A204.1 (cell line): Measurements from ENCODE around the gene ARHGAP26.

ENCODE experiments used
- FAIRE-seq: peaks from 2 replicates; lab custom pipeline; 2012; peaks lifted over from hg19 to GRCh38; lab: Jason Lieb, UNC

Gene ARHGAP26

DNA sequence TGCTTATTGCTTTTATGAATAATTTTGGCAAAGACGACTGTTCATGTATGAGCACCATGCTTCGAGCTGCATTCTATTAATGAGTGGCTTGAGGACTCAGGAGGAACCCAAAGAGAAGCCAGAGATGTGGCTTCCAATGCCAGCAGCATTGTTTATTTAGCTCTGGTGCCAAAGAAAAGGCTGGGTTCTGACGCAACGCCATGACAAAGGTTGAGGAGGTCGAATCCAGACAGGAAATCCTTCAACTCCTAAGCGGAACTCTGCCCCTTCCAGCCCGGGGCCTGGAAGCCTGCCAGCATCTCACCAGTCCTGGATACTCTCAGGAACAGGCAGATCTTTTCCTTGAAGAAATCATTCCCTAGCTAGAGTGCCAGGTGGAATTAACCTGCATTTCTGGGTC is 104.4 kb downstream of the ARHGAP26 start:
- no peak for FAIRE-seq

DNA sequence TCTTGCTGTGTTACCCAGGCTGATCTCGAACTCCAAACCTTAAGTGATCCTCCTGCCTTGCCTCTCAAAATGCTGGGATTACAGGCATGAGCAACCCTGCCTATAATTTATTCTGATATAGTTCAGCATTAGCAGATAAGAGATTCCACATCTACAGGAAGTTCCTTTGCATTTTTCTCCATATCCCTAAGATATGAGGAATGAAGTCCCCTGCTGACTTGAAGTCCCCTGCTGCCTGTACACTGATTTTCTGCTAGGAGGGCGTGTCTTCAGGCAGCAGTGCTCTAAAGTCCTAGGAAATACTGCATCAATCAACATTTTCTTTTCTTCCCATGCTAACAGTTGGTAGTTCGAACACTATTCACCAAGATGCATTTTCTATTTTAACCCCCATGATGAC is 105.8 kb downstream of the ARHGAP26 start:
- FAIRE-seq: no peak

DNA sequence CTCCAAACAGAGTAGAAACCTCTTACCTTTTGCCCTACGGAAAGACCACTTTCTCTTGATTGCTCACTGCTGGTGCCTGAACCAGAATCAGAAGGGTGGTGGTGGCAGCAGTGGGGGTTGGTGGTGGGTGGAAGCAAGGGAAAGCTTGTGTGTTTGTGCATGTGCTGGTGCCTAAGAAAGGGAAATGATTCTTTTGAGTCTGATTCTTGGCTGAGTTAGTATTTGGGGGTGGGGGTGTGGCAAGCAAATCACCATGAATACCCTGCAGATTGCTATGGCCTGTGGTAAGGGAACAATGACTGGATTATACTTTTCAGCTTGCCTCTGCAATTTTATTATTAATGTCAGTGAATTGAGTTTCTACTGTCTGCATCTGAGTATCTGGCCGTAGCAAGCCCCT is 106.6 kb downstream of the ARHGAP26 start:
- no peak for FAIRE-seq

DNA sequence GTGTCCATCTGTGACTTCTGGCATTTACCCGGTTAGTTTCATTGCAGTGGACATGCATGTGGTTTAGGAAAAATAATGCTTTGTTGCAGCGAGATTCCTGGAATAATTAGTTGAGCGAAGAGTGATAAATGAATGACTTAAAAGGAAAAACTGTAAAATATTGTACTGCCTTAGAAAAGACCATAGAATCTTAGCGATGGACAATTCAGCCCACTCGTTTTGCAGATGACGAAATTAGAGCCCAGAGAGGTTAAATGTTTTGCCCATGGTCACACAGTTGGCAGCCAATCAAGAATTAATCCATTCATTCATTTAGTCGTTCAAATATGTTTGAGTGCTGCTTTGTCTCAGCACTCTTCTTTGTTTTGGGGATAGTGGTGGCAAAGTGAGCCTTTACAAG is 107.9 kb downstream of the ARHGAP26 start:
- no peak for FAIRE-seq

DNA sequence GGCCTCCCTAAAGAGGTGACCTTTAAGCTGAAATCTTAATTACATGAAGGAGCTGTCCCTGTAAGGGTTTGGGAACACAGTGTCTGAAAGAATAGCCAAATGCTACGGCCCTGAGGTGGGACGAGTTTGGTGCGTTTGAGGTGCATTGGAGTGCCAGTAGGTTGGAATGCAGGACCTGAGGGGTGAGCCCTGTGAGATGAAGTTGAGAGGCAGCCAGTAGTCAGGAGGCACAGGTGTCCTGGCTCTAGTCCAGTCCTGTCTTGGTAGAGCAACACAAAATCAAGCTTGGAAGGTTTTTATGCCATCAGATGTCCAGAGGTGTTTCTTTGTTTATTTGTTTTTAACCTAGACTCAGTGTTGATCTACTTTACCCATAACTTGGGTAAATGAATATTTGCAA is 108.5 kb downstream of the ARHGAP26 start:
- no peak for FAIRE-seq

DNA sequence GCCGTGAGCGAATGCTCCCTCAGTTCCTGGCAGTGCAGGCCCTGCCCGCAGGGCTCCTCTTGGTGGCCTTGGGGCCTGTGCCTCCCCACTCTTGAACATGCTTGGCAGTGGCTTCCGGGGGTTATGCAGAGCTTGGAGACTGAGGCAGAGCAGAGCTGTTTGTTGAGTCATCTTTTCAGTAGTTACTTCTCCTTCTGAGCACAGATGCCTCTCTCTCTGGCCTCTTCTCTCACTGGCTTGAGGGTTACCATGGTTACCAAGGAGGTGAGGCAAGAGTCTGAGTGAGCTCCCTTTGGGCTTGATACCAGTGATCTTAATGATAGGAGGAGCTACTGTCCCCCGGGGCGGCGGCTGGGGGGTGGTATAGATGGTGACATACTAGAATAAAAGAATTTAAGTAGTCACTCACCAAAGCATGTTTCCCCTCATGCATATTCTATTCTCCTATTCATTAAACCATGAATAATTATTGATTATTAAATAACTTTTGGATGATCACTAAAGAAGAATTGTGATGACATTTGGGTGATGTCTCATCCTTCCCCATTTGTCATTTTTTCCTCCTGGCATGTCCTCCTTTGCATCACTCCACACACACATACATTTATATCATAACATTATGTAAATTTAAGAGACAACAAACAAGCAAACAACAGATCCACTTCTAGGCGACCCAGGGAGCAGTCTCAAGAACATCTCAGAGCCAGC is 111.1 kb downstream of the ARHGAP26 start:
- FAIRE-seq: no peak

DNA sequence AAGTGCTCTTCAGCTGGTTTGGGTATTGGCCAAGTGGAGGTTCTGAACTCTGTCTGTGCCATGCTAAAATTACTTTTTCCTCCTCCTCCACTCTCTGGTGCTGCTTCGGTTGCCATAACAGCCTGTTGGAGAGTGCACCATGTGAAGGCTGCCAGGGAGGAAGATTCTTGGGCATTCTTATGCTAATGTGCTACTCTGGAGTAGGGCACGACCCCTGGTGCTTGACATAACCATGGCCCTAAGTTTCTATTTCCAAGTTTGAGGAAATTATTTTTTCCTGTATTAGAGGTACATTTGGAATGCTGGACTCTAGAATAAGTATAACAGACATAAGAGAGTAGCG is 111.6 kb downstream of the ARHGAP26 start:
- FAIRE-seq: no peak

DNA sequence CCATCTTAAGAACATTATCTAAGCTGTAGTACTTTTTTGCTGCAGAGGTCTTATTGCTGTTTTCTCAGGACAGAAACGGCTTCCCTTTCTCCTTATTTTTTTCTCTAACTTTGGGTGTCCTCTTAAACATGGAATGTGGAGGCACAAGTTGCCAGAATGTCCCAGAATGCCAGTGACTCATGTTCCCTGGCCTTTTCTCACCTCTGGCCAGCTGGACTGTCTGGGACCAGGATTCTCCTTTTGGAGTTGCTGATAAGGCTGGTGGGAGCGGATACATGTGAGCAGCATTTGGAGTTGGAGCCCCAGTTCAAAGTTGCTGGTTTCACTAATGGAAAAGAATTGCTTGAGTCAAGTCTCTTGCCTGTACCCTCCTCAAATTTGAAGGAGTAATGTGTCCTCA is 112.8 kb downstream of the ARHGAP26 start:
- no peak for FAIRE-seq

DNA sequence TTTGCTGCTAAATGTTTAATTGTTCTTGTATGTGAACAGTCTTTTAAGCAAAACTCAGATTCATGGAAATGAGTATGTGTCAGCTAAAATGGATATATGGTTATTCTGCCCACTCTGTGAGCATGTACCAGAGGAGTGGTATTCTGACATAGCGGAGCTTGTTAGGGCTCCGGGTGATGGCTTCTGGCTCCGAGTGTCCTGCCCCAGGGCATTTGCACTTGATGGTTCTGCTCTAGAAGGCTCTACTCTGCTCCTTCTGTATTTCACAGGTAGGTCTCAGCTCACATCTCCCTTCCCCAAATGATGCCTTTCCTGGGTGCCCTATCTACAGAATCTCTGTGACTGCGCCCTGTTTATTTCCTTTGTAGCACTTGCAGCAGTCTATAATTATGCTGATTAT is 113.3 kb downstream of the ARHGAP26 start:
- FAIRE-seq: no peak

DNA sequence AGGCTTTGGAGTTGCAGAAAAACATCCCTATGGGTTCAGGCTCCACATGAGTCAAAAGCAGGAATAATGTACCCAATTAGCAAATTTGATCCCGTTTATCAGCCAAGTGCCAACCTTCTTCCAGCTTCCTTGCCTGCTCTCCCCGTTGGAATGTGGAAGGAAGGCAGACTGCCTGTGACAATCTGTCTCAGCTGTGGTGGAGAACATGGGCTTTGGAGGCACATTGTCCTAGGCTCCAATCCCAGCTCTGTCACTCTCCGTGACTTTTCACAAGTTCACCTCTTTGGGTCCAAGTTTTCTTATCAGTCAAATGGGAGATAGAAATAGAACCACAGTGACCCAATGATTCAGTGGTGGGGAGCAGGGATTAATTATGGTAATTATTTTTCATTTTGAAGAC is 113.9 kb downstream of the ARHGAP26 start:
- no peak for FAIRE-seq

DNA sequence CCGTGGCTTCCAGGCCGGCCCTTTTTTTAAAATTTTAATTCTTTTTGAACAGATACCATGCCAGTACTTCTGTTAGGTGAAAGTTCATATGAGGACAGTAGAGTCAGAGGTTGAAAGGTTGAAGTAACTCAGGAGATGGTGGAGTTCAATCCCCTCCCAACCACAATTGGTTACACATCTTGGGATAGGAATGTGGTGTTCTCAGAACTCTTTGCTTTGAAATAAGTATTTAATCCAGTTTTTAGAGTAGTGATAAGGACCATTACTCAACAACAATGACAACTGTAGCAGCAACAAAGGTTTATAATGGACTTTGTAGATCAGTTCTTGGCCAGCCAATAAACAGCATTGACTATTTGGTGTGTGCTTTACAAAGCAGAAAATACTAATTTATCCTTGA is 116.0 kb downstream of the ARHGAP26 start:
- no peak for FAIRE-seq

DNA sequence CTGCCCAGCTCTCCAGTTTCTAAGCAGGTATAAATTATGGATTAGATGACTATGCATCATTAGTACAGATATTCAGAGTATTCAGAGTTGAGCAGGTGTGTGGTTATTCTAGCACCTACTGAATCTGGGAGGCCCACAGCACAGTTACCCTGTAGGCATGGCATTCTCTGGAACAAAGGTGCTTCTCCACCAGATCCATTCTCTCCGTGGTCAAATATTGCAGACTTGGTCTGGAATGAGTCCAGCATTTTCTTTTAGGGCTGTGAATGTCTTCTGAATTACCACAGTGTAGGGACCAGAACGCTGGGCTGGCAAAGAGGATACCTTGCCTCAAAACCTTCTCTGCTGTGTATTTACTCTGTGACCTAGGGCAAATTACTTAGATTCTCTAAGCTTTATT is 116.8 kb downstream of the ARHGAP26 start:
- no peak for FAIRE-seq

DNA sequence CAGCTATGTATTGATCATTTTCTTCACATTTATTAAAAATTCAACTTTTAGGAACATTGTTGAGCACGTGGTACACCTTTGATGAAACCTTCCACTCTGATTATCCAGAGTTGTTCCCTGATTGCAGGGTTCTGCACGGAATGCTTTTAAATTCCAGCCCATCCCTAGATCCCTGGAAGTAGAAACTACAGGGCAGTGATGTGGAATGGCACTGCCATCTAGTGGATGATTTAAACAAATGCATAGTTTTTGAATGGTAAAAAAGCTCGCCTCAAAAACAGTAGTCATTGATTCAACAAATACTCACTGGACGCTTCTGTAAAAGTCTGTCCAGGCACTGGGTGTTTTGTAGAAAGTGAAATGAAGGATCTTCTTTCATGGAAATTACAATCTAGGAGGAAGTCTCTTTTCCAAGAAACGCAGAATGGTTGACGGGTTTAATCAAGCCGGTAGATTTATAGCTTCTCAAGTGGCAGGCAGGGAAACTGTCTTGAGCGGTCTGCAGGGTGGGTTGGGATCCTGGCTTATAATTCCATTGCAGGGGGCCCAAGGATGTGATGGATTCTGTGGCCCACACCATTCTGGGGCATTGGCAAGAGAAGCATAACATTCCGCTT is 118.4 kb downstream of the ARHGAP26 start:
- peak; percentile 88 for FAIRE-seq

DNA sequence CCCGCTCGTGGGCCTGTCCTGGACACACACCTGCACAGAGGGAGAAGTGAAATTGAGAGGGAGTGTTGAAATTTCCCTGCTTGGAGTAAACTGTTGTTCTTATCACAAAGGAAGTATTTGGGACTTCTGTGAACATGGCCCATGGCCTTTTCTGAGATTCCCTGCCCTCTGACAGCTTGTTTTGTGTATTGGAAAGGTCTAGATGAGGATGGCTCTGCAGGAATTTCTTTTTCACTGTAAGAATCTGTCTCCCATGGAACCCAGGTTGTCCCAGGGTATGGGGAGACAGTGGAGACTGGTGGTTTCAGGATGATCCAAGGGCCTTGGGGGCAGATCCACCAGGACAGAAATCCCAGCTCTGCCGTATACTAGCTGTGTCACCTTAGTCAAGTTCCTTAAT is 121.8 kb downstream of the ARHGAP26 start:
- no peak for FAIRE-seq

DNA sequence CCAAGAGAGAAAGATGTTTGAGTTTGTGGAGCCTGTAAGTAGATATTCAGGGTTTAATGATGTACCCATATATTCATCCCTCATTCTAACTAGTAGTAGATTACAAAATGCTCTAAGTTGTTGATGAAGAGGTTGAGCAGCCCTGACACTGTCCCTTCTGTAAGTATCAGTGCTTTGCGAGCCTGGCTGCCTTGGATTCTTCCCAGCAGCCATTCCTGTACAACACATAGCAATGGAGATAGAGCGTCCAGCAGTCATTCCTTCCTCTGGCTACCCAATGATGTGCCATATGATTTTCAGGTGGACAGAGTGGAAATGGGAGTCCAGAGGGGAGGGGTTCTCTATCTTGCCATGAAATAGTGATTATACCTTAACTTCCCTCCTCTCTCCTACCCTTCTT is 124.1 kb downstream of the ARHGAP26 start:
- no peak for FAIRE-seq

DNA sequence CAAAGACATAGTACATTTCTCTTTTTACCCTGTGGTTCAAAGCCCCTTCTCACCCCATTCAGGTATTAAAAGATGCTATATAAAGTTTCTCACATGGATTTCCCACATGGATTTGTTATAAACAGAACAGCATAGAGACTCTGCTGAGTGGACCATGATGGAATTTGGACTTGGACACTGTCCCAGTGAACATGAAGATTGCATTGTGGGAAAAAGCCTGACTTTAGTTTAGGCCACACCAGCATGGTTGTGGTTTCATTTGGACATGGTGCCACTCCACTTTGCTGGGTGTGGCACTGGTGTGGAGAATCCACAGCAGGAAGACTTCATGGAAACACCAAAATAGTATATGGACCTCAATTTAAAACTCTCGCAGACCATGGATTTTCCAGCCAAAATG is 124.6 kb downstream of the ARHGAP26 start:
- FAIRE-seq: no peak

DNA sequence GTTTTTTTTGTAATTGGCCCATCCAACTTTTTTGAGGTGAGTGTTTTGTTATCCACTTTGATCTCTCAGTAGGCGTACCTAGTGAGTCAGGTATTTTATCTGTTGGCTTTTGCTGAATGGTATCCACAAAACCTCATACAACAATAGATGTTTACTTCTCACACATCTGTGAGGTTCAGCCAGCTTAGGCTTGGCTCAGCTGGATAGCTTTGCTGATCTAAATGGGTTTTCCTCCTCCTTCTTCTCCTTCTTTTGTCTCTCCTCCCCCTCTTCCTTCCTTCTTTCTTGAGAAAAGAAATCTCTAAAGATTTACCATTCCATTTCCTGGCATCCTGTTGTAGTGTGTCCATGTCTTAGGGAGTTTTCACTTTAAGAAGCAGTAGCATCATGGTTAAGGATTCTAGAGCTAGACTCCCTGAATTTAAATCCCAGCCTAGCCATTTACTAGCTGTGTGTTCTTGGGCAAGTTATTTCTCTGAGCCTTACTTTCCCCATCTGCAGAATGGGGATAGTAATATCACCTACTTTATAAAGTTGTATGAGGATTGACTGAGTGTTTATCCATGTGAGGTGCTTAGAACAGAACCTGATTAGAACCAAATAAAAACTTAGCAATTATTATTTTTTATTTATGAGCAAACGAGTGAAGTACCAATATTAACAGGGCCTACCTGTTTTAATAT is 126.3 kb downstream of the ARHGAP26 start:
- no peak for FAIRE-seq

DNA sequence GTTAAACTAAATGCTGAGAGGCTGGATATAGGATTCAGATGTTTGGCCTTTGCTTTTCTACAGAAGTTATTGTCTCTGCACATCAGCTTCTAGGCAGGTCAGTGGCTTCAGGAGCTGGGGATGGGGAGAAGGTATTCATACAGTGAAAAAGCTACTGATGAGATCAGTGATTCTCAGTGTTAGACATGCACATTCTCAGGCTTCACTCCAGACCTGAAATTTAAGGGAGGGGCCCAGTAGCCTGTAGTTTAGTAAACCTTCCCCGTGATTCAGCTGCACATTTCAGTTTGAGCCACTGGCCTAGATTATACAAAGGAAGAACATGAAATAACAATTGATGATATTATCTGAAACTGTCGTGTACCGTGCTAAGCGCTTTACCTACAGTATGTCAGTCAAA is 127.2 kb downstream of the ARHGAP26 start:
- no peak for FAIRE-seq

DNA sequence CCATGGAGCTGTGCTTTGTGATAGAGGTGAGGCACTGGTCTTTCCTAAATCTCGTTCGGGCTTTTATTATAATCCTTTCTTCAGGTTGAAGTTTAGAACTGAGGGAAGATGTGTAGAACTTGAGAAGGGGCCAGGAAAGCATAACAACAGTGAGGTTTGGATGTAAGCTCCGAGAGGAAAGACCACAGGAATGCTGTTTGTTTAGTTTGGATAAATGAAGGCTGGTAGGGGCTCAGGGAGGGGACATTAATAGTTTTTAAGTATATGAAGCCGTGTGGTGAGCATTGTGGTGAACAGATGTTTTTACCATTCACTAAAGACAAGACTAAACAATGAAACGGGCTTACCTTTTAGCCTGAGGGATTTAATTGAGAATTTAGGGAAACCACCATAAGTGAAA is 130.8 kb downstream of the ARHGAP26 start:
- FAIRE-seq: no peak

DNA sequence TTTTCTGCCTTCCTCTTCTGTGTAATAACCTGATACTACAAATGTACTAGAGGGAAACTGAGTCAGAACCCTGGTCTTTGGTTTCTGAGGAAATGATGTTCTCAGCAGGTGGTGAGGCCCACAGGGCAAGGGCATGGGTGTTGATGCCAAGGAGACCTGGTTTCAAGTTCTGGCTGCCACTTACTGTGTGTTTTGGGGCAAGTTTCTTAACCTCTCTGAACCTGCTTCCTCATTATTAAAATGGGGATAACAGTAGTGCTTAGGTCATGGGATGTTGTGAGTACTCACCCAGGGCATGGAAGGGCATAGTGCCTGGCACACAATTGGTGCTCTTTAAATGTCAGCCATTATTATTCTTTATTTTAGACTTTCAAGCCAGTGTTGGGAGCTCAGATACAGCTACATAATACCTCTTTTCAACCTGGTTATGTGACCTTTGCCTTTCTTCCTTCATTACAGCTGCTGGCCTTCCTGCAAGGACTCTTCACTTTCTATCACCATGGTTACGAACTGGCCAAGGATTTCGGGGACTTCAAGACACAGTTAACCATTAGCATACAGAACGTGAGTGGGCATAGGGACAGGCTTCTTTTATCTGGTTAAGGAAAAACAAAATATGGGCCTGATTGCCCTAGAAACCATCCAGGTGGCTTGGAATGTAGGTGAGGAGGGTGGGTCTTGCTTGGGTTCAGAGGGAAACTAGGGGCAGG is 131.5 kb downstream of the ARHGAP26 start:
- no peak for FAIRE-seq

DNA sequence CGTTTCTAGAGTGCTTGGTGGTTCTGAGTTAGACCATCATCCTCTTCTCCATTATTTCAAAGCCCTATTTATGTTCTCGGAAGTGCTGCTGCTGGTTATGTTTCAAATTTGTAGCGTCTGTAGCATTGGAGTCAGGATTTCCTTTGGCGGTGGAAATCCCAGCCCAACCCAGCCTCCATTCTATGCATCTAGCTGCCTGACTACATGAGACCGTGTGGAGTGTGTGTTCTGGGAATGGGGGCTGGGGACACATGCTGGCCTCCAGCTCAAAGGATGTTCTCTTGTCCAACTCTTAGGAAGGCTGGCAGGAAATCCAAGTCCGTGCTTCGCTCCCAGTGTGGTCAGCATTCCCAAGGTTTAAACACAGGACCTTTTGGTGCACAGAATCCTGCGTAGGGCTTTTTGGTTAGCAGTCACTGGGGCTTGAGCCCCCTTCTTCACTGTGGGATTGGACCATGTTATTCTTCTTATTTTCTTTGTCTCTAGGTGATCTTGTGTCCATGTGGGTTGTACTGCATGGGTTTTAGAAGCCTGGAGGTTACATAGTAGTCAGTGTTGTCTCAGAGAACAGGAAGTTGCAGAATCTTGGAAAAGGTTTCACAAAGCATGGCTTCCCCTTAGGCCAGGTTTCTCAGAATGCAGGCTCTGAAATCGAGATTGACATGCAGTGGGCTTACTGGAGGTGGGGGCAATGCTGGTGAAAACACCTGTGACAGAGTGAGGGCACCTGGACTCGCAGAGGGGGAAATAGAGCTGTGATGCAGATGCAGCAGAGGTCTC is 132.2 kb downstream of the ARHGAP26 start:
- no peak for FAIRE-seq

DNA sequence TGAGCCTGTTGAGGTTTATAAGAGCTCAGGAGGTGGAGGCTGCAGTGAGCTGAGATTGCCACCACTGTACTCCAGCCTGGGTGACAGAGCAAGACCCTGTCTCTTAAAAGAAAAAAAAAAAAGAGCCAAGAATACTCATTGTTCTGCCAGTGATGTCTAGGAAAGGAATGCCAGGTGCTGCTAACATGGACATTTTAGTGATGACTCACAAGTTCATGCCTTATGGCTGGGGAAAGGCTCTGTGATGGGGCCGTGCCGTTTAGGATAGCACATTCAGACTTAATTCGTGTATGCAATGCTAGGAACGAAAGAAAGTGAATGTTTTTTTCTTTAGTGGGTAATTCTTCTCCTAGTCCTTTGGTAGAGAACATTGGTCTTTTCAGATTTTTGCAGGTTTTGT is 134.2 kb downstream of the ARHGAP26 start:
- no peak for FAIRE-seq

DNA sequence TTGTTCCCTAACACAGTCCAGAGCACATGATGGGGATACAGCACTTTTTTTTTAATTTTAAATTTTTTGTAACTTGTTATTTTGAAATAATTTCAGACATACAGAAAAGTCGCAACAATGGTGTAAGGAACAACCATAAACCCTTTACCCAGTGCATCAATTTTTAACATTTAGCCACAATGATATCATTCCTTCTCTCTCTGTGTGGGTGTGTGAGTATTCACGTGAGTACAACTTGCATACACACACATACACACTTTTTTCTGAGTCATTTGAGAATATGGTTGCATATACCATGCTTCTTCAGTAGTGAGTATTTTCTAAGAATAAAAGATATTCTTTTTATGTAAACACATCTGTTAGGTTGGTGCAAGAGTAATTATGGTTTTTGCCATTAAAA is 135.2 kb downstream of the ARHGAP26 start:
- no peak for FAIRE-seq
